Tibial nerve (tissue), 4 donors: Measurements from ENCODE around the gene CFAP61. TPM values are rescaled to one million over a fixed set of nuclear protein-coding genes. Genes with fewer than 3 reads are reported as not detected.

Source experiments
- DNase-seq, 2 donors: peaks; one replicate each; pipeline ENCODE4 v3.0.0-alpha.2; 2019; ENCODE audit warnings: low spot score in 2 of 2
- H3K27ac ChIP-seq, 4 donors: fragments of 200-600 bp; sonication (generic) in 3 of 4; one replicate each; pipeline ENCODE4 v1.5.1; 2017 to 2019; ENCODE audit warnings: mild to moderate bottlenecking in 1 of 4
- H3K27me3 ChIP-seq, 2 donors: fragments of 200-600 bp; sonication (generic) in 1 of 2; one replicate each; pipeline versions ENCODE4 v1.5.1 to v1.6.0; 2017 to 2019
- H3K36me3 ChIP-seq, 3 donors: fragments of 200-600 bp; sonication (generic); one replicate each; pipeline ENCODE4 v1.5.1; 2018 to 2019
- H3K4me1 ChIP-seq, 4 donors: fragments of 200-600 bp; sonication (generic) in 3 of 4; one replicate each; pipeline ENCODE4 v1.5.1; 2017 to 2019
- H3K4me3 ChIP-seq, 4 donors: fragments of 200-600 bp; sonication (generic) in 3 of 4; one replicate each; pipeline ENCODE4 v1.5.1; 2017 to 2019; ENCODE audit warnings: mild to moderate bottlenecking in 1 of 4, moderate library complexity in 1 of 4
- H3K9me3 ChIP-seq, 4 donors: fragments of 200-600 bp; sonication (generic) in 3 of 4; one replicate each; pipeline ENCODE4 v1.5.1; 2017 to 2019
- CTCF ChIP-seq, 5 experiments: fragments of 200-600 bp in 3 of 5; fragments of 450-650 bp in 2 of 5; sonication (generic) in 3 of 5; IDR thresholded peaks; one replicate each; pipeline ENCODE4 v1.5.1; 2016 to 2019; ENCODE audit warnings: antibody characterized with exemption in 5 of 5, mild to moderate bottlenecking in 3 of 5, moderate library complexity in 2 of 5
- EP300 ChIP-seq, 2 donors: sonication (generic); formaldehyde crosslinking; IDR thresholded peaks; one replicate each; pipeline ENCODE4 v1.6.1; 2017; ENCODE audit warnings: antibody characterized with exemption in 2 of 2, mild to moderate bottlenecking in 1 of 2
- POLR2A ChIP-seq, 2 donors: fragments of 450-650 bp; IDR thresholded peaks; one replicate each; pipeline ENCODE4 v1.6.1; 2017; ENCODE audit warnings: antibody characterized with exemption in 2 of 2, mild to moderate bottlenecking in 2 of 2, moderate library complexity in 2 of 2
- WGBS, 2 donors: methylation state at CpG; one replicate each; pipeline ENCODE4 v1.1.5; 2018; 5-methylcytosine and 5-hydroxymethylcytosine counted together
- total RNA-seq, 4 donors: library from RNA; depleted of rRNA; stranded (reverse); fragments of >200 nt; gene quantifications; one replicate each; pipeline ENCODE4 v1.1.0, GENCODE V29; 2016

The CFAP61 gene
- total RNA-seq, 4 donors from 2014 or later, result 0.21 to 1.5 (median 0.60) TPM; not detected in 1

GRCh38 chr20:20370094-20370575 is 317.8 kb downstream of the CFAP61 start:
- no peak for DNase-seq
- Histone ChIP-seq H3K9me3 (no peaks in the 10 kb centered on the region), H3K27me3 (peaks cover 0 to 87% of the 10 kb centered on the region in 2 donors), H3K36me3 (no peaks in the 10 kb centered on the region), H3K27ac (no peak overlapping the region), H3K4me1 (peaks cover 0 to 41% (median 14%) of the 10 kb centered on the region in 4 donors), H3K4me3 (no peak overlapping the region)
- TF ChIP-seq CTCF (IDR thresholded peaks at IDR 0.05), result no peak
- no peak for TF ChIP-seq POLR2A (IDR thresholded peaks at IDR 0.05)
- TF ChIP-seq EP300 (IDR thresholded peaks at IDR 0.05), result no peak
- 16 to 24% methylated on average over 10 of the region's 10 CpGs for WGBS, 2 donors

- Histone ChIP-seq H3K4me3 (no peak overlapping the region), H3K4me1 (peaks cover 0 to 35% (median 14%) of the 10 kb centered on the region in 4 donors), H3K27me3 (peaks cover 0 to 85% of the 10 kb centered on the region in 2 donors), H3K27ac (no peak overlapping the region), H3K9me3 (no peaks in the 10 kb centered on the region), H3K36me3 (no peaks in the 10 kb centered on the region)
- no peak for TF ChIP-seq CTCF (IDR thresholded peaks at IDR 0.05)
- TF ChIP-seq POLR2A (IDR thresholded peaks at IDR 0.05), result no peak
- WGBS, 2 donors, result 40 to 52% methylated on average over 7 of the region's 7 CpGs
- DNase-seq, result no peak
Observed at GRCh38 chr20:20371083-20371482, 318.8 kb downstream of the CFAP61 start.

- no peak for TF ChIP-seq CTCF (IDR thresholded peaks at IDR 0.05)
- TF ChIP-seq EP300 (IDR thresholded peaks at IDR 0.05), result no peak
- no peak for TF ChIP-seq POLR2A (IDR thresholded peaks at IDR 0.05)
- H3K36me3 ChIP-seq, result no peaks in the 10 kb centered on the region
- H3K4me1 ChIP-seq, result peaks cover 0 to 29% (median 13%) of the 10 kb centered on the region in 4 donors
- 33 to 41% methylated on average over 3 of the region's 3 CpGs for WGBS, 2 donors
- no peak overlapping the region for H3K27ac ChIP-seq
- DNase-seq, result no peak
- no peaks in the 10 kb centered on the region for H3K9me3 ChIP-seq
- no peak overlapping the region for H3K4me3 ChIP-seq
- H3K27me3 ChIP-seq, result peaks cover 0 to 81% of the 10 kb centered on the region in 2 donors
Observed at GRCh38 chr20:20371681-20372080, 319.3 kb downstream of the CFAP61 start.

GRCh38 chr20:20373091-20373571 is 320.8 kb downstream of the CFAP61 start:
- peaks cover 0 to 15% (median 5%) of the 10 kb centered on the region in 4 donors for H3K4me1 ChIP-seq
- TF ChIP-seq EP300 (IDR thresholded peaks at IDR 0.05) (no peak), POLR2A (IDR thresholded peaks at IDR 0.05) (no peak), CTCF (IDR thresholded peaks at IDR 0.05) (no peak)
- 63 to 70% methylated on average over 16 to 17 of the region's 17 CpGs for WGBS, 2 donors
- H3K9me3 ChIP-seq, result no peaks in the 10 kb centered on the region
- H3K36me3 ChIP-seq, result no peaks in the 10 kb centered on the region
- H3K27me3 ChIP-seq, result peaks cover 0 to 71% of the 10 kb centered on the region in 2 donors
- no peak overlapping the region for H3K4me3 ChIP-seq
- no peak overlapping the region for H3K27ac ChIP-seq
- no peak for DNase-seq

- Histone ChIP-seq H3K9me3 (peaks cover 0 to 7% (median 0%) of the 10 kb centered on the region in 4 donors), H3K36me3 (no peaks in the 10 kb centered on the region), H3K4me1 (no peaks in the 10 kb centered on the region), H3K27me3 (peaks cover 0 to 50% of the 10 kb centered on the region in 2 donors), H3K4me3 (no peak overlapping the region), H3K27ac (no peak overlapping the region)
- DNase-seq, result no peak
- WGBS, 2 donors, result 61 to 69% methylated on average over 8 of the region's 8 CpGs
- TF ChIP-seq POLR2A (IDR thresholded peaks at IDR 0.05) (no peak), EP300 (IDR thresholded peaks at IDR 0.05) (no peak), CTCF (IDR thresholded peaks at IDR 0.05) (no peak)
Observed at GRCh38 chr20:20375862-20376261, 323.5 kb downstream of the CFAP61 start.
